H1 (cell line): ENCODE results near the gene CMYA5. TPM values are rescaled to one million over a fixed set of nuclear protein-coding genes. Genes with fewer than 3 reads are reported as not detected.

ENCODE experiments used
- E2F6 ChIP-seq: IDR thresholded peaks from 2 replicates; pipeline ENCODE4 v1.6.1; 2012; ENCODE audit warnings: inconsistent platforms
- SP4 ChIP-seq: IDR thresholded peaks from 2 replicates; pipeline ENCODE4 v1.6.1; 2012; ENCODE audit warnings: low read length, inconsistent platforms
- ZNF274 ChIP-seq: IDR thresholded peaks from 2 replicates; pipeline ENCODE4 v1.7.0; 2012; ENCODE audit warnings: low read length, borderline replicate concordance; ENCODE audit errors: extremely low read depth
- polyA plus RNA-seq, 7 experiments: library from polyadenylated mRNA; depleted of rRNA in 3 of 7; stranded (reverse) in 5 of 7; unstranded in 2 of 7; fragments of >200 nt in 5 of 7; fragments of 200-250 nt in 2 of 7; gene quantifications; 1 replicate in 5 of 7; 2 replicates in 1 of 7; 4 replicates in 1 of 7; pipeline versions ENCODE4 v1.2.1 to v1.2.3, GENCODE V29; 2011 to 2013; ENCODE audit warnings: missing spikeins in 2 of 7, mixed read lengths in 2 of 7
- total RNA-seq: library from RNA; stranded (reverse); fragmentation: NEBNext Ultra II Directional; extraction: Animal tissue kit (Norgen Biotek cat#: 25700); gene quantifications from 2 replicates; pipeline ENCODE4 v1.2.1, GENCODE V29; 2021
- TF ChIP-seq, protein P1 (sequence below): fragments of 300-600 bp; sonication (generic); IDR thresholded peaks from 2 replicates; pipeline ENCODE4 v1.7.1; 2012; ENCODE audit warnings: low read length, moderate library complexity, mild to moderate bottlenecking, inconsistent platforms; ENCODE audit not compliant: insufficient replicate concordance

Gene CMYA5
- total and polyA plus RNA-seq, 2 of the 8 experiments (the other 6 are each of a cell fraction or from before 2014, with no cell fraction given) = 0.88 to 0.95 TPM

GRCh38 chr5:79712741-79713140 lies 23.1 kb downstream of the CMYA5 start (continued):
- TF ChIP-seq, protein P1, sequence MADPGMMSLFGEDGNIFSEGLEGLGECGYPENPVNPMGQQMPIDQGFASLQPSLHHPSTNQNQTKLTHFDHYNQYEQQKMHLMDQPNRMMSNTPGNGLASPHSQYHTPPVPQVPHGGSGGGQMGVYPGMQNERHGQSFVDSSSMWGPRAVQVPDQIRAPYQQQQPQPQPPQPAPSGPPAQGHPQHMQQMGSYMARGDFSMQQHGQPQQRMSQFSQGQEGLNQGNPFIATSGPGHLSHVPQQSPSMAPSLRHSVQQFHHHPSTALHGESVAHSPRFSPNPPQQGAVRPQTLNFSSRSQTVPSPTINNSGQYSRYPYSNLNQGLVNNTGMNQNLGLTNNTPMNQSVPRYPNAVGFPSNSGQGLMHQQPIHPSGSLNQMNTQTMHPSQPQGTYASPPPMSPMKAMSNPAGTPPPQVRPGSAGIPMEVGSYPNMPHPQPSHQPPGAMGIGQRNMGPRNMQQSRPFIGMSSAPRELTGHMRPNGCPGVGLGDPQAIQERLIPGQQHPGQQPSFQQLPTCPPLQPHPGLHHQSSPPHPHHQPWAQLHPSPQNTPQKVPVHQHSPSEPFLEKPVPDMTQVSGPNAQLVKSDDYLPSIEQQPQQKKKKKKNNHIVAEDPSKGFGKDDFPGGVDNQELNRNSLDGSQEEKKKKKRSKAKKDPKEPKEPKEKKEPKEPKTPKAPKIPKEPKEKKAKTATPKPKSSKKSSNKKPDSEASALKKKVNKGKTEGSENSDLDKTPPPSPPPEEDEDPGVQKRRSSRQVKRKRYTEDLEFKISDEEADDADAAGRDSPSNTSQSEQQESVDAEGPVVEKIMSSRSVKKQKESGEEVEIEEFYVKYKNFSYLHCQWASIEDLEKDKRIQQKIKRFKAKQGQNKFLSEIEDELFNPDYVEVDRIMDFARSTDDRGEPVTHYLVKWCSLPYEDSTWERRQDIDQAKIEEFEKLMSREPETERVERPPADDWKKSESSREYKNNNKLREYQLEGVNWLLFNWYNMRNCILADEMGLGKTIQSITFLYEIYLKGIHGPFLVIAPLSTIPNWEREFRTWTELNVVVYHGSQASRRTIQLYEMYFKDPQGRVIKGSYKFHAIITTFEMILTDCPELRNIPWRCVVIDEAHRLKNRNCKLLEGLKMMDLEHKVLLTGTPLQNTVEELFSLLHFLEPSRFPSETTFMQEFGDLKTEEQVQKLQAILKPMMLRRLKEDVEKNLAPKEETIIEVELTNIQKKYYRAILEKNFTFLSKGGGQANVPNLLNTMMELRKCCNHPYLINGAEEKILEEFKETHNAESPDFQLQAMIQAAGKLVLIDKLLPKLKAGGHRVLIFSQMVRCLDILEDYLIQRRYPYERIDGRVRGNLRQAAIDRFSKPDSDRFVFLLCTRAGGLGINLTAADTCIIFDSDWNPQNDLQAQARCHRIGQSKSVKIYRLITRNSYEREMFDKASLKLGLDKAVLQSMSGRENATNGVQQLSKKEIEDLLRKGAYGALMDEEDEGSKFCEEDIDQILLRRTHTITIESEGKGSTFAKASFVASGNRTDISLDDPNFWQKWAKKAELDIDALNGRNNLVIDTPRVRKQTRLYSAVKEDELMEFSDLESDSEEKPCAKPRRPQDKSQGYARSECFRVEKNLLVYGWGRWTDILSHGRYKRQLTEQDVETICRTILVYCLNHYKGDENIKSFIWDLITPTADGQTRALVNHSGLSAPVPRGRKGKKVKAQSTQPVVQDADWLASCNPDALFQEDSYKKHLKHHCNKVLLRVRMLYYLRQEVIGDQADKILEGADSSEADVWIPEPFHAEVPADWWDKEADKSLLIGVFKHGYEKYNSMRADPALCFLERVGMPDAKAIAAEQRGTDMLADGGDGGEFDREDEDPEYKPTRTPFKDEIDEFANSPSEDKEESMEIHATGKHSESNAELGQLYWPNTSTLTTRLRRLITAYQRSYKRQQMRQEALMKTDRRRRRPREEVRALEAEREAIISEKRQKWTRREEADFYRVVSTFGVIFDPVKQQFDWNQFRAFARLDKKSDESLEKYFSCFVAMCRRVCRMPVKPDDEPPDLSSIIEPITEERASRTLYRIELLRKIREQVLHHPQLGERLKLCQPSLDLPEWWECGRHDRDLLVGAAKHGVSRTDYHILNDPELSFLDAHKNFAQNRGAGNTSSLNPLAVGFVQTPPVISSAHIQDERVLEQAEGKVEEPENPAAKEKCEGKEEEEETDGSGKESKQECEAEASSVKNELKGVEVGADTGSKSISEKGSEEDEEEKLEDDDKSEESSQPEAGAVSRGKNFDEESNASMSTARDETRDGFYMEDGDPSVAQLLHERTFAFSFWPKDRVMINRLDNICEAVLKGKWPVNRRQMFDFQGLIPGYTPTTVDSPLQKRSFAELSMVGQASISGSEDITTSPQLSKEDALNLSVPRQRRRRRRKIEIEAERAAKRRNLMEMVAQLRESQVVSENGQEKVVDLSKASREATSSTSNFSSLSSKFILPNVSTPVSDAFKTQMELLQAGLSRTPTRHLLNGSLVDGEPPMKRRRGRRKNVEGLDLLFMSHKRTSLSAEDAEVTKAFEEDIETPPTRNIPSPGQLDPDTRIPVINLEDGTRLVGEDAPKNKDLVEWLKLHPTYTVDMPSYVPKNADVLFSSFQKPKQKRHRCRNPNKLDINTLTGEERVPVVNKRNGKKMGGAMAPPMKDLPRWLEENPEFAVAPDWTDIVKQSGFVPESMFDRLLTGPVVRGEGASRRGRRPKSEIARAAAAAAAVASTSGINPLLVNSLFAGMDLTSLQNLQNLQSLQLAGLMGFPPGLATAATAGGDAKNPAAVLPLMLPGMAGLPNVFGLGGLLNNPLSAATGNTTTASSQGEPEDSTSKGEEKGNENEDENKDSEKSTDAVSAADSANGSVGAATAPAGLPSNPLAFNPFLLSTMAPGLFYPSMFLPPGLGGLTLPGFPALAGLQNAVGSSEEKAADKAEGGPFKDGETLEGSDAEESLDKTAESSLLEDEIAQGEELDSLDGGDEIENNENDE = no peak
- TF ChIP-seq ZNF274 = no peak
- no peak for TF ChIP-seq SP4
- no peak for TF ChIP-seq E2F6
